Gastrocnemius medialis (tissue), 4 donors: ENCODE results near the gene GRK1.

Source experiments
- POLR2A ChIP-seq, 2 donors: fragments of 450-650 bp; IDR thresholded peaks; one replicate each; pipeline ENCODE4 v1.6.1; 2017; ENCODE audit warnings: antibody characterized with exemption in 2 of 2, mild to moderate bottlenecking in 2 of 2, moderate library complexity in 2 of 2
- TF ChIP-seq, protein P1 (sequence below), 5 experiments: fragments of 450-650 bp in 3 of 5; fragments of 200-600 bp in 2 of 5; sonication (generic) in 2 of 5; IDR thresholded peaks in 4 of 5; conservative IDR thresholded peaks in 1 of 5; 1 replicate in 4 of 5; 2 replicates in 1 of 5; pipeline ENCODE4 v1.5.1; 2016 to 2019; ENCODE audit warnings: antibody characterized with exemption in 5 of 5, mild to moderate bottlenecking in 3 of 5, moderate library complexity in 3 of 5

DNA sequence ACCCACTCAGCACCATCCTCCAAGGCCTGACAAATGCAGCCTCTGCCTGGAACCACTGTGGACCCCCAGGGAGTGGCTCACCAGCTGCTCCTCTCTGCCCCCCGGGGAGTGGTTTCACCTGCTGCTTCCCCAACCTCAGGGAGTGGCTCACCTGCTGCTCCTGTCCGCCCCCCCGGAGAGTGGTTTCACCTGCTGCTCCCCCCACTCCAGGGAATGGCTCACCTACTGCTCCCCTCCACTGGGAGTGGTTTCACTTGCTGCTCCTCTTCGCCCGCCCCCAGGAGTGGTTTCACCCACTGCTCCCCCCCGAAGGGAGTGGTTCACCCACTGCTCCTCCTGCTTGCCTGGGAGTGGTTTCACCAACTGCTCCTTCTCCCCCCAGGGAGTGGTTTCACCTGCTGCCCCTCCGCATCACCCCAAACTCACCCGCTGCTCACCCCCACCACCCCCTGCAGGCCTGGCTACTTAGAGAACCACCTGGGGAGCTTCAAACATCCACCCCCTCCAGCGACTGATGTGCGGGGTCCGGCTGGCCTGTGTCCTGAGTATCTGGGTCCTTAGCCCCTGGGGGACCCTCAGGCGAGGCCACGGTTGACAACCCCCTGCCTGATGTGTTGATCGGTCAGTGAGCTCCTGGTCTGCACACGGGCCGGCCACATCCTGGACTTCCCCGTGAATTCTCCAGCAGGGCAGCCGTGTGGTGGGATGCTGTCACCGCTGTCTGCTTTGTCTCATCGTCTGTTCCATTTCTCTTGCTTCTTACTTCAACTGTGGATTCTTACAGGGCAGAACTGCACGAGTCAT is 77.4 kb downstream of the GRK1 start:
- TF ChIP-seq POLR2A (IDR thresholded peaks at IDR 0.05): no peak
- TF ChIP-seq, protein P1, sequence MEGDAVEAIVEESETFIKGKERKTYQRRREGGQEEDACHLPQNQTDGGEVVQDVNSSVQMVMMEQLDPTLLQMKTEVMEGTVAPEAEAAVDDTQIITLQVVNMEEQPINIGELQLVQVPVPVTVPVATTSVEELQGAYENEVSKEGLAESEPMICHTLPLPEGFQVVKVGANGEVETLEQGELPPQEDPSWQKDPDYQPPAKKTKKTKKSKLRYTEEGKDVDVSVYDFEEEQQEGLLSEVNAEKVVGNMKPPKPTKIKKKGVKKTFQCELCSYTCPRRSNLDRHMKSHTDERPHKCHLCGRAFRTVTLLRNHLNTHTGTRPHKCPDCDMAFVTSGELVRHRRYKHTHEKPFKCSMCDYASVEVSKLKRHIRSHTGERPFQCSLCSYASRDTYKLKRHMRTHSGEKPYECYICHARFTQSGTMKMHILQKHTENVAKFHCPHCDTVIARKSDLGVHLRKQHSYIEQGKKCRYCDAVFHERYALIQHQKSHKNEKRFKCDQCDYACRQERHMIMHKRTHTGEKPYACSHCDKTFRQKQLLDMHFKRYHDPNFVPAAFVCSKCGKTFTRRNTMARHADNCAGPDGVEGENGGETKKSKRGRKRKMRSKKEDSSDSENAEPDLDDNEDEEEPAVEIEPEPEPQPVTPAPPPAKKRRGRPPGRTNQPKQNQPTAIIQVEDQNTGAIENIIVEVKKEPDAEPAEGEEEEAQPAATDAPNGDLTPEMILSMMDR (IDR thresholded peaks at IDR 0.05 in 4 of 5, conservative IDR thresholded peaks at IDR 0.05 in 1 of 5): no peak
